Vagina (tissue), 2 donors: ENCODE results near the gene GDF3.

Source experiments
- POLR2A ChIP-seq, 2 donors: fragments of 450-650 bp; IDR thresholded peaks; one replicate each; pipeline ENCODE4 v1.6.1; 2017; ENCODE audit warnings: antibody characterized with exemption in 2 of 2, mild to moderate bottlenecking in 2 of 2, moderate library complexity in 2 of 2
- TF ChIP-seq, protein P1 (sequence below), 3 experiments: fragments of 450-650 bp in 2 of 3; fragments of 200-600 bp in 1 of 3; sonication (generic) in 1 of 3; IDR thresholded peaks; one replicate each; pipeline ENCODE4 v1.5.1; 2017 to 2019; ENCODE audit warnings: antibody characterized with exemption in 3 of 3, mild to moderate bottlenecking in 2 of 3, moderate library complexity in 2 of 3

DNA sequence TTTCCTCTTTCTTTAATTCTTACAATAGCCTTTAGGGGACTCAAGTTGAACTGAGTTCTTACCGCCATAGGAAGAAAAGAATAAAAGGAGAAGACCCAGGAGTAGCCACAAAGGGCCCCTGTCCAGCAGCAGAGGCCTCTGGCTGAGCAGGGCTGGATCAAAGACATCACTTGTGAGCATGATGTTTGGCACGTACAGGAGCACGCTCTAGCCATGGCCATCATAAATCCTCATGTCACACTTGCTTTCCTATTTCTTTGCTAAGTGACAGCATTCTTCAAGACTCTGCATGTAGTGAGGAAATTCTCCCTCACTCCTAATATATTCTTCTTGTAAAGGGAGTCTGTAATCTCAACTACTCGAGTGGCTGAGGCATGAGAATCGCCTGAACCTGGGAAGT, 35.9 kb upstream of the GDF3 start:
- TF ChIP-seq, protein P1, sequence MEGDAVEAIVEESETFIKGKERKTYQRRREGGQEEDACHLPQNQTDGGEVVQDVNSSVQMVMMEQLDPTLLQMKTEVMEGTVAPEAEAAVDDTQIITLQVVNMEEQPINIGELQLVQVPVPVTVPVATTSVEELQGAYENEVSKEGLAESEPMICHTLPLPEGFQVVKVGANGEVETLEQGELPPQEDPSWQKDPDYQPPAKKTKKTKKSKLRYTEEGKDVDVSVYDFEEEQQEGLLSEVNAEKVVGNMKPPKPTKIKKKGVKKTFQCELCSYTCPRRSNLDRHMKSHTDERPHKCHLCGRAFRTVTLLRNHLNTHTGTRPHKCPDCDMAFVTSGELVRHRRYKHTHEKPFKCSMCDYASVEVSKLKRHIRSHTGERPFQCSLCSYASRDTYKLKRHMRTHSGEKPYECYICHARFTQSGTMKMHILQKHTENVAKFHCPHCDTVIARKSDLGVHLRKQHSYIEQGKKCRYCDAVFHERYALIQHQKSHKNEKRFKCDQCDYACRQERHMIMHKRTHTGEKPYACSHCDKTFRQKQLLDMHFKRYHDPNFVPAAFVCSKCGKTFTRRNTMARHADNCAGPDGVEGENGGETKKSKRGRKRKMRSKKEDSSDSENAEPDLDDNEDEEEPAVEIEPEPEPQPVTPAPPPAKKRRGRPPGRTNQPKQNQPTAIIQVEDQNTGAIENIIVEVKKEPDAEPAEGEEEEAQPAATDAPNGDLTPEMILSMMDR (IDR thresholded peaks at IDR 0.05), result no peak
- no peak for TF ChIP-seq POLR2A (IDR thresholded peaks at IDR 0.05)
